IMR-90 (cell line): ENCODE results near the gene ERAP2. TPM values are rescaled to one million over a fixed set of nuclear protein-coding genes. Genes with fewer than 3 reads are reported as not detected.

Experiments used
- ATAC-seq: fragments of 200-7000 bp; cut with Tn5 transposase; 2 replicates; pipeline ENCODE4 v1.9.1; 2020; ENCODE audit warnings: low read depth, mild to moderate bottlenecking, moderate library complexity
- BruUV-seq: library from RNA; stranded (reverse); fragments of 400-500 nt; replicated peaks from 2 replicates; lab custom pipeline; 2021; lab: Mats Ljungman, UMichigan
- CTCF ChIA-PET: fragments of 300-600 bp; formaldehyde crosslinking; extraction: SDS; loops from one replicate; lab custom pipeline; 2021; ENCODE audit warnings: antibody characterized with exemption; lab: Yijun Ruan, JAX
- POLR2A ChIA-PET: fragments of 300-600 bp; sonication (Branson Sonifier 250); formaldehyde crosslinking; loops from one replicate; lab custom pipeline; 2022; ENCODE audit warnings: antibody characterized with exemption; ENCODE audit not compliant: unreplicated experiment; lab: Charles Lee
- DNase-seq: peaks from one replicate; pipeline ENCODE4 v3.0.0; 2013
- H2AFZ ChIP-seq: replicated peaks from 2 replicates; pipeline ENCODE3; 2013; ENCODE audit warnings: low read length, mild to moderate bottlenecking; ENCODE audit not compliant: poor library complexity
- H2AK5ac ChIP-seq: 2 replicates; pipeline ENCODE4 v1.6.1; 2013; ENCODE audit warnings: low read depth, low read length, inconsistent platforms
- H2AK9ac ChIP-seq: replicated peaks from 2 replicates; pipeline ENCODE3; 2013; ENCODE audit warnings: mild to moderate bottlenecking, low read depth, low read length, moderate library complexity; ENCODE audit not compliant: poor library complexity
- H2BK120ac ChIP-seq: 2 replicates; pipeline ENCODE4 v1.6.1; 2013; ENCODE audit warnings: low read depth, low read length, inconsistent platforms
- H2BK15ac ChIP-seq: 3 replicates; pipeline ENCODE4 v1.6.1; 2013; ENCODE audit warnings: low read depth, low read length, inconsistent platforms
- H2BK20ac ChIP-seq: 2 replicates; pipeline ENCODE4 v1.6.1; 2013; ENCODE audit warnings: low read depth, mild to moderate bottlenecking, inconsistent platforms, low read length, moderate library complexity
- H2BK5ac ChIP-seq: 2 replicates; pipeline ENCODE4 v1.6.1; 2013; ENCODE audit warnings: mild to moderate bottlenecking, low read depth, low read length, inconsistent platforms; ENCODE audit not compliant: poor library complexity, severe bottlenecking
- H3K14ac ChIP-seq: replicated peaks from 2 replicates; pipeline ENCODE4 v1.6.1; 2013; ENCODE audit warnings: low read depth, low read length, inconsistent platforms
- H3K18ac ChIP-seq: 2 replicates; pipeline ENCODE4 v1.6.1; 2013; ENCODE audit warnings: low read depth, low read length, control low read depth
- H3K23ac ChIP-seq: 2 replicates; pipeline ENCODE4 v1.6.1; 2013; ENCODE audit warnings: low read depth, low read length, inconsistent platforms
- H3K27ac ChIP-seq: 2 replicates; pipeline ENCODE4 v1.5.1; 2013; ENCODE audit warnings: mild to moderate bottlenecking, control low read depth, low read length; ENCODE audit not compliant: insufficient read depth
- H3K27me3 ChIP-seq: 2 replicates; pipeline ENCODE4 v1.6.1; 2013; ENCODE audit warnings: low read length; ENCODE audit not compliant: control insufficient read depth, insufficient read depth
- H3K36me3 ChIP-seq: 2 replicates; pipeline ENCODE4 v1.6.1; 2013; ENCODE audit warnings: low read length, mixed read lengths; ENCODE audit not compliant: control insufficient read depth, insufficient read depth
- H3K4ac ChIP-seq: 2 replicates; pipeline ENCODE4 v1.6.1; 2013; ENCODE audit warnings: low read depth, low read length, inconsistent platforms
- H3K4me1 ChIP-seq: 2 replicates; pipeline ENCODE4 v1.6.1; 2013; ENCODE audit warnings: low read length, mixed read lengths; ENCODE audit not compliant: control insufficient read depth, insufficient read depth
- H3K4me2 ChIP-seq: 2 replicates; pipeline ENCODE4 v1.6.1; 2013; ENCODE audit warnings: low read depth, mild to moderate bottlenecking, control low read depth, low read length, moderate library complexity
- H3K4me3 ChIP-seq: 2 replicates; pipeline ENCODE4 v1.5.1; 2013; ENCODE audit warnings: low read depth, mild to moderate bottlenecking, control low read depth, low read length, moderate library complexity; ENCODE audit not compliant: insufficient read depth
- H3K56ac ChIP-seq: 2 replicates; pipeline ENCODE4 v1.6.1; 2013; ENCODE audit warnings: low read length, inconsistent platforms; ENCODE audit not compliant: insufficient read depth; ENCODE audit errors: extremely low read depth
- H3K79me1 ChIP-seq, 2 experiments: 2 replicates each; pipeline ENCODE4 v1.6.1; 2013; ENCODE audit warnings: low read length in 2 of 2, inconsistent platforms in 1 of 2, low read depth in 1 of 2
- H3K9ac ChIP-seq: 2 replicates; pipeline ENCODE4 v1.6.1; 2013; ENCODE audit warnings: low read depth, low read length, control low read depth
- H3K9me1 ChIP-seq: 2 replicates; pipeline ENCODE4 v1.6.1; 2013; ENCODE audit warnings: low read length, inconsistent platforms; ENCODE audit not compliant: insufficient read depth
- H3K9me3 ChIP-seq: 2 replicates; pipeline ENCODE4 v1.6.1; 2013; ENCODE audit warnings: low read length; ENCODE audit not compliant: control insufficient read depth, insufficient read depth
- H4K20me1 ChIP-seq: 2 replicates; pipeline ENCODE4 v1.6.1; 2013; ENCODE audit warnings: low read length, inconsistent platforms; ENCODE audit not compliant: insufficient read depth
- H4K5ac ChIP-seq: 2 replicates; pipeline ENCODE4 v1.6.1; 2013; ENCODE audit warnings: mild to moderate bottlenecking, low read depth, low read length, control low read depth
- H4K8ac ChIP-seq, 2 experiments: 2 replicates each; pipeline ENCODE4 v1.6.1; 2013; ENCODE audit warnings: low read depth in 2 of 2, low read length in 2 of 2, control low read depth in 1 of 2, inconsistent platforms in 1 of 2
- H4K91ac ChIP-seq: 2 replicates; pipeline ENCODE4 v1.6.1; 2013; ENCODE audit warnings: low read depth, low read length, inconsistent platforms; ENCODE audit not compliant: insufficient read depth
- FOS ChIP-seq: fragments of 150-350 bp; IDR thresholded peaks from 2 replicates; pipeline ENCODE4 v1.6.1; 2016; ENCODE audit warnings: low read depth, low read length
- MAFK ChIP-seq: IDR thresholded peaks from 2 replicates; pipeline ENCODE4 v1.6.1; 2012; ENCODE audit warnings: low read depth, low read length, improper control_type of control experiment
- MAZ ChIP-seq: IDR thresholded peaks from 2 replicates; pipeline ENCODE4 v1.6.1; 2012; ENCODE audit warnings: low read depth, mild to moderate bottlenecking, low read length, improper control_type of control experiment, moderate library complexity, borderline replicate concordance
- POLR2A ChIP-seq: IDR thresholded peaks from 2 replicates; pipeline ENCODE4 v1.6.1; 2012; ENCODE audit warnings: mild to moderate bottlenecking, low read depth, low read length
- RAD21 ChIP-seq: IDR thresholded peaks from 2 replicates; pipeline ENCODE4 v1.6.1; 2012; ENCODE audit warnings: low read length, improper control_type of control experiment
- RCOR1 ChIP-seq: IDR thresholded peaks from 2 replicates; pipeline ENCODE4 v1.6.1; 2012; ENCODE audit warnings: mild to moderate bottlenecking, low read length, improper control_type of control experiment; ENCODE audit not compliant: insufficient replicate concordance
- WGBS, 2 experiments: methylation state at CpG; one replicate each; pipeline versions ENCODE4 v1.1.5 to v1.1.7; 2013; ENCODE audit warnings: missing lambda C conversion rate in 2 of 2; ENCODE audit not compliant: insufficient read length in 1 of 2; ENCODE audit errors: extremely low coverage in 2 of 2; 5-methylcytosine and 5-hydroxymethylcytosine counted together
- dilution Hi-C: fragments of 300-500 bp; cut with HindIII; formaldehyde crosslinking; loops from one replicate; pipeline ENCODE4 v1.14.3; 2018; ENCODE audit warnings: low sequenced_read_pairs; ENCODE audit not compliant: unreplicated experiment
- in situ Hi-C: fragments of 300-500 bp; cut with MboI; formaldehyde crosslinking; loops from 3 replicates; pipeline ENCODE4 v1.14.3; 2019; ENCODE audit warnings: low sequenced_read_pairs, inconsistent platforms, mixed read lengths
- intact Hi-C: fragments of 100-400 bp; cut with micrococcal nuclease; formaldehyde crosslinking; loops from 2 replicates; pipeline ENCODE4 v1.10.0; 2022
- polyA plus RNA-seq, 3 experiments: library from polyadenylated mRNA; depleted of rRNA; stranded (reverse); fragments of >200 nt; gene quantifications; 2 replicates each; pipeline ENCODE4 v1.2.3, GENCODE V29; 2012; ENCODE audit warnings: low replicate concordance in 1 of 3
- total RNA-seq: library from RNA; depleted of rRNA; stranded (reverse); fragments of >200 nt; gene quantifications from 2 replicates; pipeline ENCODE4 v1.2.3, GENCODE V29; 2012
- TF ChIP-seq, protein P1 (sequence below): conservative IDR thresholded peaks from 2 replicates; pipeline ENCODE4 v1.5.1; 2012; ENCODE audit warnings: mild to moderate bottlenecking, low read depth, low read length, improper control_type of control experiment
- TF ChIP-seq, protein P2 (sequence below): fragments of 150-350 bp; IDR thresholded peaks from 2 replicates; pipeline ENCODE4 v1.6.1; 2016; ENCODE audit warnings: low read depth, mild to moderate bottlenecking, low read length, moderate library complexity, borderline replicate concordance

Gene ERAP2
- total and polyA plus RNA-seq, 2 of the 4 experiments (the other 2 are of a cell fraction): 10.6 to 21.3 TPM

DNA sequence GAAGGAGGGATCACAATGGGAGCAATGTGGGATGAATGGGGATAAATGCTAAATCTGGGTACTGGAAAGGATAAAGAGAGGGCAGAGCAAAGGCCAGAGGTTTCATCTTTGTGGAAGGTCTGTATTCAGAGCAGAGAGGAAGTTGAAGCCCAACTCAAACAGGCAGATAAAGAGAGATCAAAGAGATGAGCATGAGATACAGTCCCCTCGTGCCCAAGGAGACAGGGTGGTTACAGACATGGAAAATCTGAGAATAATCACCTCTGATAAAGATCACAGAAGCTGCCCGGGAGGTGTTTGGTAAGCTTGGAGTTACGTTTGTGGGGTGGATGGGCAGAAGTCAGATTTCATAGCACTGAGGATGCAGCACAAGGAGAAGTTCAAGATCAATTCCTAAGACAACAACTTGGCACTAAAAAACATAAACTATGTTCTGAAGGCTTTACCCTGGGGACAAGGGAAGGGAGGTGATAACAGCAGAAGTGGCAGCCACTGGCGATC is 459 bp upstream of the ERAP2 start:
- POLR2A ChIA-PET: no interaction called here
- intact Hi-C loops: no loop called here
- peak overlapping the region; percentile 94 to 97 for H4K8ac ChIP-seq
- in situ Hi-C loops: no loop called here
- H3K36me3 ChIP-seq: no peaks in the 10 kb centered on the region; the same call in 1 of the 2 replicates
- peaks cover 5% of the 10 kb centered on the region for H3K9me1 ChIP-seq
- BruUV-seq: no TSS peak
- peaks cover 0 to 15% of the 10 kb centered on the region in 2 experiments; a peak in 1 of 4 replicates for H3K79me1 ChIP-seq
- H3K9me3 ChIP-seq: no peaks in the 10 kb centered on the region
- peak overlapping the region; percentile 1 for H2AK9ac ChIP-seq
- H4K91ac ChIP-seq: peak overlapping the region; percentile 74
- peak; percentile 50 for ATAC-seq
- H2AK5ac ChIP-seq: no peak overlapping the region; the same call in 1 of the 2 replicates
- peak overlapping the region; percentile 85 for H3K56ac ChIP-seq
- peak overlapping the region; percentile 99 for H4K5ac ChIP-seq
- peak overlapping the region; percentile 95 for H2BK120ac ChIP-seq
- peak overlapping the region; percentile 82; the same call in 2 of the 3 replicates for H2BK15ac ChIP-seq
- H3K4ac ChIP-seq: peak overlapping the region; percentile 69
- CTCF ChIA-PET: no interaction called here
- dilution Hi-C loops: loop anchor here (25.0 kb wide), 1 partner anchor 286 kb away; no protein-coding TSS in a partner anchor
- H3K4me1 ChIP-seq: peaks cover 4% of the 10 kb centered on the region
- H3K27ac ChIP-seq: peak overlapping the region; percentile 61; the same call in 1 of the 2 replicates
- H4K20me1 ChIP-seq: no peaks in the 10 kb centered on the region
- DNase-seq: no peak
- peak overlapping the region; percentile 89 for H3K23ac ChIP-seq
- peak overlapping the region; percentile 85 for H2AFZ ChIP-seq
- peak overlapping the region; percentile 73 for H2BK5ac ChIP-seq
- peak overlapping the region; percentile 95 for H3K18ac ChIP-seq
- 20% methylated on average over 1 of the region's 4 CpGs; no CpG with 5 or more reads in 1 of the 2 experiments for WGBS, 2 experiments
- peak overlapping the region; percentile 84 for H3K9ac ChIP-seq
- H3K27me3 ChIP-seq: no peaks in the 10 kb centered on the region
- peak overlapping the region; percentile 68 for H2BK20ac ChIP-seq
- TF ChIP-seq, protein P1, sequence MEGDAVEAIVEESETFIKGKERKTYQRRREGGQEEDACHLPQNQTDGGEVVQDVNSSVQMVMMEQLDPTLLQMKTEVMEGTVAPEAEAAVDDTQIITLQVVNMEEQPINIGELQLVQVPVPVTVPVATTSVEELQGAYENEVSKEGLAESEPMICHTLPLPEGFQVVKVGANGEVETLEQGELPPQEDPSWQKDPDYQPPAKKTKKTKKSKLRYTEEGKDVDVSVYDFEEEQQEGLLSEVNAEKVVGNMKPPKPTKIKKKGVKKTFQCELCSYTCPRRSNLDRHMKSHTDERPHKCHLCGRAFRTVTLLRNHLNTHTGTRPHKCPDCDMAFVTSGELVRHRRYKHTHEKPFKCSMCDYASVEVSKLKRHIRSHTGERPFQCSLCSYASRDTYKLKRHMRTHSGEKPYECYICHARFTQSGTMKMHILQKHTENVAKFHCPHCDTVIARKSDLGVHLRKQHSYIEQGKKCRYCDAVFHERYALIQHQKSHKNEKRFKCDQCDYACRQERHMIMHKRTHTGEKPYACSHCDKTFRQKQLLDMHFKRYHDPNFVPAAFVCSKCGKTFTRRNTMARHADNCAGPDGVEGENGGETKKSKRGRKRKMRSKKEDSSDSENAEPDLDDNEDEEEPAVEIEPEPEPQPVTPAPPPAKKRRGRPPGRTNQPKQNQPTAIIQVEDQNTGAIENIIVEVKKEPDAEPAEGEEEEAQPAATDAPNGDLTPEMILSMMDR: no peak
- TF ChIP-seq FOS (no peak), RAD21 (no peak), POLR2A (no peak), RCOR1 (no peak), MAFK (no peak), MAZ (no peak)
- TF ChIP-seq, protein P2, sequence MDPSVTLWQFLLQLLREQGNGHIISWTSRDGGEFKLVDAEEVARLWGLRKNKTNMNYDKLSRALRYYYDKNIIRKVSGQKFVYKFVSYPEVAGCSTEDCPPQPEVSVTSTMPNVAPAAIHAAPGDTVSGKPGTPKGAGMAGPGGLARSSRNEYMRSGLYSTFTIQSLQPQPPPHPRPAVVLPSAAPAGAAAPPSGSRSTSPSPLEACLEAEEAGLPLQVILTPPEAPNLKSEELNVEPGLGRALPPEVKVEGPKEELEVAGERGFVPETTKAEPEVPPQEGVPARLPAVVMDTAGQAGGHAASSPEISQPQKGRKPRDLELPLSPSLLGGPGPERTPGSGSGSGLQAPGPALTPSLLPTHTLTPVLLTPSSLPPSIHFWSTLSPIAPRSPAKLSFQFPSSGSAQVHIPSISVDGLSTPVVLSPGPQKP: no peak
- peak overlapping the region; percentile 95 for H3K4me2 ChIP-seq
- peak overlapping the region; percentile 88 for H3K14ac ChIP-seq
- H3K4me3 ChIP-seq: peak overlapping the region; percentile 79
